Vagina (tissue), 2 donors: ENCODE results near the gene PTGIS. TPM values are rescaled to one million over a fixed set of nuclear protein-coding genes. Genes with fewer than 3 reads are reported as not detected.

Experiments
- DNase-seq, 2 donors: peaks; one replicate each; pipeline ENCODE4 v3.0.0-alpha.2; 2017; ENCODE audit errors: extremely low spot score in 2 of 2
- H3K27ac ChIP-seq: fragments of 200-600 bp; sonication (generic); one replicate; pipeline ENCODE4 v1.5.1; 2019
- H3K27me3 ChIP-seq: fragments of 200-600 bp; sonication (generic); one replicate; pipeline ENCODE4 v1.5.1; 2019
- H3K36me3 ChIP-seq, 2 donors: fragments of 200-600 bp; sonication (generic); one replicate each; pipeline ENCODE4 v1.5.1; 2017 to 2019
- H3K4me1 ChIP-seq: fragments of 200-600 bp; sonication (generic); one replicate; pipeline ENCODE4 v1.5.1; 2019
- H3K4me3 ChIP-seq, 2 donors: fragments of 200-600 bp; sonication (generic); 1 replicate in 1 of 2; 2 replicates in 1 of 2; pipeline ENCODE4 v1.5.1; 2016 to 2019
- H3K9me3 ChIP-seq: fragments of 200-600 bp; sonication (generic); one replicate; pipeline ENCODE4 v1.5.1; 2019
- CTCF ChIP-seq, 3 experiments: fragments of 450-650 bp in 2 of 3; fragments of 200-600 bp in 1 of 3; sonication (generic) in 1 of 3; IDR thresholded peaks; one replicate each; pipeline ENCODE4 v1.5.1; 2017 to 2019; ENCODE audit warnings: antibody characterized with exemption in 3 of 3, mild to moderate bottlenecking in 2 of 3, moderate library complexity in 2 of 3
- POLR2A ChIP-seq, 2 donors: fragments of 450-650 bp; IDR thresholded peaks; one replicate each; pipeline ENCODE4 v1.6.1; 2017; ENCODE audit warnings: antibody characterized with exemption in 2 of 2, mild to moderate bottlenecking in 2 of 2, moderate library complexity in 2 of 2
- POLR2AphosphoS5 ChIP-seq, 2 donors: sonication (generic); formaldehyde crosslinking; IDR thresholded peaks; one replicate each; pipeline ENCODE4 v1.9.0; 2017; ENCODE audit warnings: antibody characterized with exemption in 2 of 2, mild to moderate bottlenecking in 2 of 2, low read depth in 1 of 2; ENCODE audit not compliant: insufficient read depth in 1 of 2
- intact Hi-C: fragments of 100-400 bp; cut with DNase I; formaldehyde crosslinking; loops from one replicate; pipeline ENCODE4 v1.15.1; 2023
- total RNA-seq: library from RNA; depleted of rRNA; stranded (reverse); fragments of >200 nt; gene quantifications from one replicate; pipeline ENCODE4 v1.2.3, GENCODE V29; 2016

PTGIS gene
- total RNA-seq, 1 donor from 2014 or later = 51.1 TPM

- no peaks in the 10 kb centered on the region for H3K36me3 ChIP-seq
- no peak for DNase-seq
- H3K9me3 ChIP-seq = no peaks in the 10 kb centered on the region
- intact Hi-C loops = loop anchor here (5.0 kb wide), 2 partner anchors 100 to 150 kb away; no protein-coding TSS in a partner anchor
- no peak within 1 kb of the TSS for H3K27ac ChIP-seq
- H3K4me1 ChIP-seq = peaks cover 27% of the 10 kb centered on the region
- peaks cover 6% of the 10 kb centered on the region for H3K27me3 ChIP-seq
- TF ChIP-seq POLR2A (IDR thresholded peaks at IDR 0.05) (no peak), CTCF (IDR thresholded peaks at IDR 0.05) (peak in 2 of 3 experiments; percentile 10 to 11), POLR2AphosphoS5 (IDR thresholded peaks at IDR 0.05; ENCODE audit: insufficient read depth in 1 of 2, low read depth in 1 of 2) (peak in 1 of 2 donors; percentile 41)
- peak within 1 kb of the TSS; percentile 40 to 60 for H3K4me3 ChIP-seq
Measured at GRCh38 chr20:49482621-49483017, 85.3 kb downstream of the PTGIS start, which contains the start of gene KCNB1. TSS of gene KCNB1 (minus strand) at chr20:49482668. CDS start at chr20:49482480, 188 bp downstream.

- TF ChIP-seq CTCF (IDR thresholded peaks at IDR 0.05) = no peak
- no peak overlapping the region for H3K27ac ChIP-seq
- H3K9me3 ChIP-seq = no peaks in the 10 kb centered on the region
- H3K4me1 ChIP-seq = peaks cover 27% of the 10 kb centered on the region
- peaks cover 6% of the 10 kb centered on the region for H3K27me3 ChIP-seq
- peak overlapping the region; percentile 24 to 40 for H3K4me3 ChIP-seq
- no peaks in the 10 kb centered on the region for H3K36me3 ChIP-seq
- intact Hi-C loops = loop anchor here (5.0 kb wide), 2 partner anchors 100 to 150 kb away; no protein-coding TSS in a partner anchor
- no peak for DNase-seq
Measured at GRCh38 chr20:49482173-49482572, 85.8 kb downstream of the PTGIS start.

GRCh38 chr20:49481116-49481515, 86.8 kb downstream of the PTGIS start:
- intact Hi-C loops = loop anchor here (5.0 kb wide), 2 partner anchors 99 to 149 kb away; no protein-coding TSS in a partner anchor
- TF ChIP-seq POLR2AphosphoS5 (IDR thresholded peaks at IDR 0.05; ENCODE audit: insufficient read depth in 1 of 2, low read depth in 1 of 2) (no peak), CTCF (IDR thresholded peaks at IDR 0.05) (no peak), POLR2A (IDR thresholded peaks at IDR 0.05) (no peak)

GRCh38 chr20:49480236-49480635, 87.7 kb downstream of the PTGIS start:
- Histone ChIP-seq H3K4me3 (no peak overlapping the region), H3K27ac (no peak overlapping the region), H3K9me3 (no peaks in the 10 kb centered on the region), H3K4me1 (peaks cover 27% of the 10 kb centered on the region), H3K27me3 (peaks cover 6% of the 10 kb centered on the region), H3K36me3 (no peaks in the 10 kb centered on the region)
- TF ChIP-seq POLR2A (IDR thresholded peaks at IDR 0.05) (no peak), CTCF (IDR thresholded peaks at IDR 0.05) (no peak), POLR2AphosphoS5 (IDR thresholded peaks at IDR 0.05; ENCODE audit: insufficient read depth in 1 of 2, low read depth in 1 of 2) (no peak)
- no peak for DNase-seq
- intact Hi-C loops = loop anchor here (5.0 kb wide), 2 partner anchors 98 to 148 kb away; no protein-coding TSS in a partner anchor

More at GRCh38 chr20:49481116-49481515, 86.8 kb downstream of the PTGIS start:
- H3K27ac ChIP-seq = no peak overlapping the region
- DNase-seq = no peak
- no peaks in the 10 kb centered on the region for H3K36me3 ChIP-seq
- H3K9me3 ChIP-seq = no peaks in the 10 kb centered on the region
- H3K27me3 ChIP-seq = peaks cover 6% of the 10 kb centered on the region
- H3K4me1 ChIP-seq = peaks cover 27% of the 10 kb centered on the region
- H3K4me3 ChIP-seq = no peak overlapping the region

GRCh38 chr20:49479785-49480184, 88.2 kb downstream of the PTGIS start:
- Histone ChIP-seq H3K36me3 (no peaks in the 10 kb centered on the region), H3K4me1 (peaks cover 26% of the 10 kb centered on the region), H3K4me3 (no peak overlapping the region), H3K9me3 (no peaks in the 10 kb centered on the region), H3K27ac (no peak overlapping the region), H3K27me3 (peaks cover 6% of the 10 kb centered on the region)
- no peak for TF ChIP-seq POLR2AphosphoS5 (IDR thresholded peaks at IDR 0.05; ENCODE audit: insufficient read depth in 1 of 2, low read depth in 1 of 2)
- TF ChIP-seq POLR2A (IDR thresholded peaks at IDR 0.05) = no peak
- no peak for TF ChIP-seq CTCF (IDR thresholded peaks at IDR 0.05)
- intact Hi-C loops = loop anchor here (5.0 kb wide), 2 partner anchors 97 to 147 kb away; no protein-coding TSS in a partner anchor
- DNase-seq = no peak
